ENCODE results near the gene KRT17. TPM values are rescaled to one million over a fixed set of nuclear protein-coding genes. Genes with fewer than 3 reads are reported as not detected.

KRT17 gene
- total RNA-seq, 1 experiment from 2014 or later: 1.5 TPM

GRCh38 chr17:41593306-41593981, 30.9 kb downstream of the KRT17 start:
- H3K23ac ChIP-seq (ENCODE audit: insufficient read length, low read depth, low read length): no peak overlapping the region
- H2AK5ac ChIP-seq (ENCODE audit: insufficient read length, low read length): no peak overlapping the region
- no peaks in the 10 kb centered on the region for H3K9me3 ChIP-seq (ENCODE audit: control insufficient read depth, low read depth, low read length)
- H4K8ac ChIP-seq (replicated peaks; ENCODE audit: insufficient read length, low read depth, low read length): no peak overlapping the region
- no peaks in the 10 kb centered on the region for H4K20me1 ChIP-seq (ENCODE audit: control insufficient read depth, insufficient read depth, insufficient read length)
- no peak overlapping the region for H2BK12ac ChIP-seq (ENCODE audit: insufficient read length, low read depth, low read length)
- no peak overlapping the region for H3K27ac ChIP-seq (ENCODE audit: insufficient read length, low read depth, low read length)
- H2AFZ ChIP-seq (ENCODE audit: low read length): no peak overlapping the region
- H2BK5ac ChIP-seq (ENCODE audit: insufficient read length, low read length): no peak overlapping the region
- no peak overlapping the region for H2BK15ac ChIP-seq (ENCODE audit: low read depth, low read length)
- no peak overlapping the region for H3K4ac ChIP-seq (ENCODE audit: low read depth, low read length)
- no peak overlapping the region for H3K9ac ChIP-seq (ENCODE audit: extremely low read depth, insufficient read length, low read length)
- Mint-ChIP-seq H3K36me3 (ENCODE audit: insufficient read depth in 1 of 3, low read depth in 3 of 3) (no peaks in the 10 kb centered on the region), H3K4me1 (peaks cover 6 to 13% of the 10 kb centered on the region in 2 experiments), H3K27me3 (ENCODE audit: low read depth) (peaks cover 10% of the 10 kb centered on the region), H3K4me3 (no peak overlapping the region), H3K27ac (no peak overlapping the region), H3K9me3 (no peaks in the 10 kb centered on the region)
- WGBS (ENCODE audit: extremely low coverage, insufficient read length, low lambda C conversion rate): no CpG with 5 or more reads among the region's 8 CpGs
- H3K56ac ChIP-seq (ENCODE audit: insufficient read length, low read depth, low read length): no peak overlapping the region
- H2BK120ac ChIP-seq (ENCODE audit: low read depth, low read length, poor library complexity, severe bottlenecking): no peak overlapping the region
- no peaks in the 10 kb centered on the region for H3K79me1 ChIP-seq (ENCODE audit: insufficient read depth, low read depth, low read length, poor library complexity, severe bottlenecking)
- no peaks in the 10 kb centered on the region for H3K4me1 ChIP-seq (ENCODE audit: insufficient read depth, low read length)
- H3K79me2 ChIP-seq (ENCODE audit: insufficient read depth, low read length): no peaks in the 10 kb centered on the region; the same call in 1 of the 2 replicates
- TF ChIP-seq CTCF (conservative IDR thresholded peaks at IDR 0.05): no peak
- no peaks in the 10 kb centered on the region for H3K27me3 ChIP-seq (ENCODE audit: insufficient read depth, low read length)
- no peak overlapping the region for H3K14ac ChIP-seq (ENCODE audit: insufficient read depth, low read length)
- H4K91ac ChIP-seq (ENCODE audit: insufficient read length, low read depth, low read length): no peak overlapping the region
- H3T11ph ChIP-seq (ENCODE audit: low read length): no peak overlapping the region
- H3K18ac ChIP-seq (ENCODE audit: insufficient read length, low read depth, low read length): no peak overlapping the region
- no peak for DNase-seq
- H2BK20ac ChIP-seq (ENCODE audit: low read depth, low read length, poor library complexity, severe bottlenecking): no peak overlapping the region
- H3K23me2 ChIP-seq (ENCODE audit: insufficient read length, low read depth, low read length, poor library complexity, severe bottlenecking): no peaks in the 10 kb centered on the region
- no peak overlapping the region for H3K4me2 ChIP-seq (ENCODE audit: insufficient read depth, insufficient read length, low read length)
- H4K5ac ChIP-seq (ENCODE audit: insufficient read length, low read depth, low read length): no peak overlapping the region
